Upper lobe of left lung (tissue), 4 donors: ENCODE measurements around the gene ARHGEF1.
A peak's percentile ranks its signal among the peaks of the same experiment; 100 is the strongest.

Experiments used
- CTCF ChIP-seq, 6 experiments: fragments of 450-650 bp in 4 of 6; fragments of 200-600 bp in 2 of 6; sonication (generic) in 2 of 6; IDR thresholded peaks; one replicate each; pipeline ENCODE4 v1.5.1; 2016 to 2019; ENCODE audit warnings: antibody characterized with exemption in 6 of 6
- EP300 ChIP-seq, 4 donors: sonication (generic); formaldehyde crosslinking; IDR thresholded peaks; one replicate each; pipeline ENCODE4 v1.5.1; 2017; ENCODE audit warnings: antibody characterized with exemption in 4 of 4, control low read depth in 2 of 4
- POLR2A ChIP-seq, 4 donors: fragments of 450-650 bp; IDR thresholded peaks; one replicate each; pipeline ENCODE4 v1.5.1; 2016 to 2017; ENCODE audit warnings: antibody characterized with exemption in 4 of 4, mild to moderate bottlenecking in 2 of 4

GRCh38 chr19:41934849-41935374 lies 51.9 kb downstream of the ARHGEF1 start:
- TF ChIP-seq CTCF (IDR thresholded peaks at IDR 0.05) (peak; percentile 80 to 83 (median 82)), EP300 (IDR thresholded peaks at IDR 0.05) (no peak), POLR2A (IDR thresholded peaks at IDR 0.05) (no peak)
